HG02970 (cell line): Measurements from ENCODE around the gene STEAP3.

Experiments
- ATAC-seq: cut with Tn5 transposase; IDR thresholded peaks from one replicate; pipeline ENCODE4 v1.9.1; 2021; ENCODE audit warnings: mild to moderate bottlenecking, moderate library complexity, moderate number of reproducible peaks; ENCODE audit not compliant: unreplicated experiment, low FRiP score

STEAP3 gene

DNA sequence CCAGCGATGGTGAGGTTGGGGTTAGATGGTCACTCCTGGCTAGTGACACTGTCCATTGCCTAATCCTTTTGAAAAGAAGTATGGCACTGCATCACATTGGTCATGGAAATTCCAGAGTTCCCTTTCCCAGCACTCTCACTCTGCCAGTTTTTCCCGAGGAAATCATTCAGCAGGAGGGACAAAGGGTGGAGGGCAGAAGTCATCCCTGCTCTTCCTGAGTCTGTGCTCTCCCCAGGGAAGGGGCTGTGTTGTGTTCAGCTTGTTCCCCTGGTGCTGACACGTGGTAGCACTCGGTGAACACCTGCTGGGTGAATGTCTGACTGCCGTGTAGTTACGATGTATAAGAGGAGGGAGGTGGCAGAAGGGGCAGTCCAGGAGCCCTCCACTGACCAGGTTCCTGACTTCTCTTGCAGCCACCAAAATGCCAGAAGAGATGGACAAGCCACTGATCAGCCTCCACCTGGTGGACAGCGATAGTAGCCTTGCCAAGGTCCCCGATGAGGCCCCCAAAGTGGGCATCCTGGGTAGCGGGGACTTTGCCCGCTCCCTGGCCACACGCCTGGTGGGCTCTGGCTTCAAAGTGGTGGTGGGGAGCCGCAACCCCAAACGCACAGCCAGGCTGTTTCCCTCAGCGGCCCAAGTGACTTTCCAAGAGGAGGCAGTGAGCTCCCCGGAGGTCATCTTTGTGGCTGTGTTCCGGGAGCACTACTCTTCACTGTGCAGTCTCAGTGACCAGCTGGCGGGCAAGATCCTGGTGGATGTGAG lies 21.6 kb downstream of the STEAP3 start:
- ATAC-seq = no peak

DNA sequence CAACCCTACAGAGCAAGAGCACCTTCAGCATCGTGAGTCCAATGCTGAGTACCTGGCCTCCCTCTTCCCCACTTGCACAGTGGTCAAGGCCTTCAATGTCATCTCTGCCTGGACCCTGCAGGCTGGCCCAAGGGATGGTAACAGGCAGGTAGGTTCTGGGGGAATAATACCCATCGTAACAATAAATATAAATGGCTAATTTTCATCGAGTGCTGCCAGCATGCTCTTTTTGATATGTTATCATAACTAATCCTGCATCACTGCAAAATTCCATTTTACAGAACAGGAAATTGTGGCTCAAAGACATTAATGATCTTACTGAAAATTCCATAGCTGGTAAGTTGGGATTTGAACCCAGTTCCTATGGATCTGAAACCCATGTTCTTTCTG lies 22.2 kb downstream of the STEAP3 start:
- ATAC-seq = no peak

- no peak for ATAC-seq
Measured at GRCh38 chr2:119246884-119247843, 23.5 kb downstream of the STEAP3 start.

DNA sequence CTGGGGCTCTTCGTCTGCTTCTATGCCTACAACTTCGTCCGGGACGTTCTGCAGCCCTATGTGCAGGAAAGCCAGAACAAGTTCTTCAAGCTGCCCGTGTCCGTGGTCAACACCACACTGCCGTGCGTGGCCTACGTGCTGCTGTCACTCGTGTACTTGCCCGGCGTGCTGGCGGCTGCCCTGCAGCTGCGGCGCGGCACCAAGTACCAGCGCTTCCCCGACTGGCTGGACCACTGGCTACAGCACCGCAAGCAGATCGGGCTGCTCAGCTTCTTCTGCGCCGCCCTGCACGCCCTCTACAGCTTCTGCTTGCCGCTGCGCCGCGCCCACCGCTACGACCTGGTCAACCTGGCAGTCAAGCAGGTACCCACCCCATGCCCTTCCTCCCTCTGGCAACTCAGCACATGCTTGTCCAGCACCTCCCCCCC lies 24.2 kb downstream of the STEAP3 start:
- ATAC-seq = no peak

DNA sequence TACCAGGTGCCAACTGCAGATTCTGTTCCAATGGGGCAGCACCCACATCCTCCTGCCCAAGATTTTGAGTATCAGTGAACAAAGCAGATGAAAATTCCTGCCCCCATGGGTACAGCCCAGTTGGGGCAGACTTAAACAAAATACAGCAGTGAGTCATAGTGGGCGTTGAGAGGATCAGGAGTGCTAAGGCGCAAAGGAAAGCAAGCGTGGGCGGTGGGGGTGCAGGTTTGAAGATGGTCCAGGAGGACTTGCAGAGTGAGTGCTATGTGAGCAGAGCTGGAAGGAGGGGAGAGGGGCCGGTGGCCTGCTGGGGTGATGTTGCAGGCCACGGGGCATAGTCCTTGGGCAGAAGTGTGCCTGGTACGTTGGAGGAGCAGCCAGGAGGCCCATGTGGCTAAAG lies 24.7 kb downstream of the STEAP3 start:
- ATAC-seq = no peak

- ATAC-seq = no peak
Measured at GRCh38 chr2:119248751-119249150, 25.1 kb downstream of the STEAP3 start.

DNA sequence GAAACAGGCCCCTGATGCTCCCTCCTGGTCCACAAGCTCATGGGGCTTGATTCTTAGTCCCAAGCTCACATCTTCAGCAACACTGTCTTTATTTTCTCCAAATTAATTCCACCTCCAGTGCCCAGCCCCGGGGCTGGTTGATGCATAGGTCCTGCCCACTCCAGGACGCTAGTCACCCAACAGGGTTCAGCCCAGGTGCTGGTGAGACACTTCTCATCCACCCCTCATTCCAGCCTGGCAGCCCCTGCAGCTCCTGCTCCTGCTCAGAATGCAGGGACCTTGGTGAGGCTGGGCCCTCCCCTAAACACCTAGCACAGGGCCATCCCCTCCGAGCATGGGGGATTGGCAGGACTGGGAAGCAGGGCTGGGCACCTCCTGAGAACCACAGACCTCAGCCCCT lies 25.7 kb downstream of the STEAP3 start:
- no peak for ATAC-seq

- no peak for ATAC-seq
Measured at GRCh38 chr2:119249855-119250717, 26.5 kb downstream of the STEAP3 start.

DNA sequence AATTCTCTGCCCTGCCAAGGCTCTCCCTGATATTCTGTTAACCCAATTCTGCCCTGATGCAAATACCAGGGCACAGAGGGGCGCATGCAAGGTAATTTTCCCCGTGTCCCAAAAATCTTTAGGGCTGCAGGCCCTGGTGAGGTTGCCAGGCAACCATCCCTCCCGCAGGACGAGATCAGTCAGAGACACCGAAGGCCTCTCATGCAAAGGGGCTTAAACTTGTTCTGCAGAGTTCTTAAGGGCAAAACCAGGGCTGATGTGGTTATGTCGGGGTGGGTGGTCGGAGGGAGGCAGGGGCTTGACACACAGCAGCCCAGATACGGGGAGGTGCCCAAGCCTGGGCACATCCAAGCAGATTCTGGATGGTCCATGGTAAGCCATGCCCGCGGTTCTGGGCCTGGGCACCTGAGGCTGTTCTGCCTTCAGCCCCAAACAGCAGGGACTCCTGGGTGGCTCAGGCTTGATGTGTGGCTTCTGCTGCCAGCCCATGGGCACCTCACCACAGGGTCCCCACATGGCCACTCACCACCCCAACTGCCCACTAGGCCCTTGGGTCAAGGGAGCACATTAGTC lies 27.2 kb downstream of the STEAP3 start:
- no peak for ATAC-seq

DNA sequence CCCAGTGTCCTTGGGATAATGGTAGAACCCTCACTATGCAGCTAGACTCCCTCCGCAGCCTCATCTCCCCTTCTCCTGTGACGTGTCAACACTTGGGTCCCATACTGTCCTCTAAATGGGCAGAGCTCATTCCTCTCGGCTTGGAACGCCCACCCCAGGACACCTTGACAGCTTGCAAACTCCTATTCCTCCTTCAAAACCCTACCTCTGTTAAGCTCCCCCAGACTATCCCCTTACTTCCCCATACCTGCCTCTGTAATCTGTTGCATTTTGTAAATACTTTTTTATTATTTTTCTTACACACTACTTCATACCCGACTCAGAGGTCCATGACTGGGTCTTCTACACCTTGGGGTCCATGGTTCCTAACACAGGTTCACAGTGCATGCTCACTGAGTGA lies 28.0 kb downstream of the STEAP3 start:
- no peak for ATAC-seq

- no peak for ATAC-seq
Measured at GRCh38 chr2:119252186-119253113, 28.8 kb downstream of the STEAP3 start.

GRCh38 chr2:119253114-119253702 lies 29.6 kb downstream of the STEAP3 start:
- no peak for ATAC-seq

GRCh38 chr2:119253760-119254600 lies 30.3 kb downstream of the STEAP3 start:
- ATAC-seq = no peak

DNA sequence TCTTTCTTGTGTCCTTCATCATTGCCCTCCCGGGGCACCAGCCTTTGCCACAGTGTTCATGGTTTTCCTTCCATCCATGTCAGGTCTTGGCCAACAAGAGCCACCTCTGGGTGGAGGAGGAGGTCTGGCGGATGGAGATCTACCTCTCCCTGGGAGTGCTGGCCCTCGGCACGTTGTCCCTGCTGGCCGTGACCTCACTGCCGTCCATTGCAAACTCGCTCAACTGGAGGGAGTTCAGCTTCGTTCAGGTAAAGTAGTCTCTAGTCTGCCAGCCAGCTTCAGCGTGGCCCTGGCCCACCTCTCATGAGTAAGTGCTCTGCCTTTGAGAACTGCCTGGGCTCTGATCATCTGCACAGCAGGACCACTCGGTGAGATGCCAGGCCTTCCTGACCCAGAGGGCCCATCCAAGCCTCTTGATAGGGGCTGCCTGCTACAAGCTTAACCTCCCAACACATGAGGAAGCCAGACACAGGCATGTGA lies 31.0 kb downstream of the STEAP3 start:
- no peak for ATAC-seq

- ATAC-seq = no peak
Measured at GRCh38 chr2:119255760-119256581, 32.3 kb downstream of the STEAP3 start.

DNA sequence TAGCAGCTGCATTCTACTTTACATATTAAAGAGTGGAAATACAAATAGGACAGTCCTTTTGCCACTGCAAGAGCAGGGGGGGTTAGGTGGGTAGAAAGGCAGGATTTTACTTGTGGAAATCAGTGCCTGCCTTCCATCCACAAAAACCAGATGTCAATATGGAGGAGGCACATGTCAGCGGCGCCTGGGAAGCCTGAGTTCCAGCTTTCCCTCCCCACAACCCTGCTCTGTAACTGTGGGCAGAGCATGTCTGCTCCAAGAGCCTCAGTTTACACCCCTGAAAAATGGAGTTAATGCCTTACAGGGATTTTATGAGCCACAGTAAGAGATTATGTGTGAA lies 32.9 kb downstream of the STEAP3 start:
- ATAC-seq = no peak

- no peak for ATAC-seq
Measured at GRCh38 chr2:119257198-119257597, 33.6 kb downstream of the STEAP3 start.
